Progenitor cell of endocrine pancreas (in vitro differentiated cells): ENCODE measurements around the gene TTC33. TPM values are rescaled to one million over a fixed set of nuclear protein-coding genes. Genes with fewer than 3 reads are reported as not detected.

ENCODE experiments used
- DNase-seq: peaks from one replicate; pipeline ENCODE4 v3.0.0; 2021; ENCODE audit warnings: low spot score; ENCODE audit not compliant: unreplicated experiment
- H3K27ac Mint-ChIP-seq: 2 replicates; pipeline ENCODE4 v1.8.0; 2021; ENCODE audit warnings: mild to moderate bottlenecking, moderate library complexity, mixed read lengths
- H3K27me3 Mint-ChIP-seq: 2 replicates; pipeline ENCODE4 v1.8.0; 2021; ENCODE audit warnings: mixed read lengths
- H3K36me3 Mint-ChIP-seq: 2 replicates; pipeline ENCODE4 v1.8.0; 2022; ENCODE audit warnings: mixed read lengths; ENCODE audit not compliant: insufficient read depth
- H3K4me1 Mint-ChIP-seq: 2 replicates; pipeline ENCODE4 v1.8.0; 2021; ENCODE audit warnings: low read depth, mixed read lengths
- H3K4me3 Mint-ChIP-seq: 2 replicates; pipeline ENCODE4 v1.8.0; 2021; ENCODE audit warnings: low read depth, mild to moderate bottlenecking, moderate library complexity, mixed read lengths
- H3K9me3 Mint-ChIP-seq: 2 replicates; pipeline ENCODE4 v1.8.0; 2021; ENCODE audit warnings: low read depth, mixed read lengths
- CTCF ChIP-seq: fragments of 200-600 bp; sonication (generic); IDR thresholded peaks from one replicate; pipeline ENCODE4 v1.5.0; 2021; ENCODE audit warnings: antibody characterized with exemption, mild to moderate bottlenecking; ENCODE audit not compliant: unreplicated experiment
- total RNA-seq: library from RNA; stranded (reverse); gene quantifications from 2 replicates; pipeline ENCODE4 v1.2.1, GENCODE V29; 2021

The TTC33 gene
- total RNA-seq, 1 donor from 2014 or later = 25.4 TPM

GRCh38 chr5:40507095-40507494 lies 248.7 kb downstream of the TTC33 start:
- no peak overlapping the region for H3K4me3 Mint-ChIP-seq
- no peaks in the 10 kb centered on the region for H3K36me3 Mint-ChIP-seq
- H3K27me3 Mint-ChIP-seq = no peaks in the 10 kb centered on the region
- no peaks in the 10 kb centered on the region for H3K4me1 Mint-ChIP-seq
- no peaks in the 10 kb centered on the region for H3K9me3 Mint-ChIP-seq
- TF ChIP-seq CTCF = no peak
- DNase-seq = no peak
- no peak overlapping the region for H3K27ac Mint-ChIP-seq

GRCh38 chr5:40505031-40505430 lies 250.7 kb downstream of the TTC33 start:
- no peaks in the 10 kb centered on the region for H3K4me1 Mint-ChIP-seq
- H3K4me3 Mint-ChIP-seq = no peak overlapping the region
- no peaks in the 10 kb centered on the region for H3K9me3 Mint-ChIP-seq
- H3K36me3 Mint-ChIP-seq = no peaks in the 10 kb centered on the region
- no peak overlapping the region for H3K27ac Mint-ChIP-seq
- no peak for TF ChIP-seq CTCF
- DNase-seq = no peak
- H3K27me3 Mint-ChIP-seq = no peaks in the 10 kb centered on the region

GRCh38 chr5:40503439-40503838 lies 252.3 kb downstream of the TTC33 start:
- H3K4me1 Mint-ChIP-seq = no peaks in the 10 kb centered on the region
- H3K4me3 Mint-ChIP-seq = no peak overlapping the region
- no peak overlapping the region for H3K27ac Mint-ChIP-seq
- DNase-seq = no peak
- H3K9me3 Mint-ChIP-seq = no peaks in the 10 kb centered on the region
- H3K36me3 Mint-ChIP-seq = no peaks in the 10 kb centered on the region
- H3K27me3 Mint-ChIP-seq = no peaks in the 10 kb centered on the region
- TF ChIP-seq CTCF = no peak

GRCh38 chr5:40502736-40503135 lies 253.0 kb downstream of the TTC33 start:
- H3K9me3 Mint-ChIP-seq = no peaks in the 10 kb centered on the region
- no peak overlapping the region for H3K4me3 Mint-ChIP-seq
- TF ChIP-seq CTCF = no peak
- no peak overlapping the region for H3K27ac Mint-ChIP-seq
- no peak for DNase-seq
- H3K27me3 Mint-ChIP-seq = no peaks in the 10 kb centered on the region
- H3K4me1 Mint-ChIP-seq = no peaks in the 10 kb centered on the region
- no peaks in the 10 kb centered on the region for H3K36me3 Mint-ChIP-seq

GRCh38 chr5:40501711-40502444 lies 253.9 kb downstream of the TTC33 start:
- Mint-ChIP-seq H3K9me3 (no peaks in the 10 kb centered on the region), H3K36me3 (no peaks in the 10 kb centered on the region), H3K4me1 (no peaks in the 10 kb centered on the region), H3K27ac (no peak overlapping the region), H3K27me3 (no peaks in the 10 kb centered on the region), H3K4me3 (no peak overlapping the region)
- TF ChIP-seq CTCF = no peak
- DNase-seq = no peak
